Measurements from ENCODE around the gene KBTBD6. TPM values are rescaled to one million over a fixed set of nuclear protein-coding genes. Genes with fewer than 3 reads are reported as not detected.

KBTBD6 gene
- total and polyA plus RNA-seq, 2 of the 13 experiments (the other 11 are each of a cell fraction or from before 2014, with no cell fraction given), result 4.4 to 12.0 TPM

GRCh38 chr13:41085961-41086585 is 46.5 kb downstream of the KBTBD6 start:
- BruUV-seq (replicated peaks), result no TSS peak
- in situ Hi-C loops (cut with HindIII; ENCODE audit: extremely low pct_ligation_motif_present, low pct_unique_long_range_greater_than_20kb) (no loop called here), intact Hi-C loops (cut with micrococcal nuclease; ENCODE audit: unreplicated experiment) (no loop called here)
- peak; percentile 31; the same call in 1 of the 3 replicates for ATAC-seq
- Histone ChIP-seq H3K79me2 (ENCODE audit: insufficient read depth, low read length) (no peaks in the 10 kb centered on the region), H3K27ac (ENCODE audit: extremely low read length, insufficient read depth, low read length) (no peak overlapping the region), H4K20me1 (ENCODE audit: insufficient read depth, low read length) (no peaks in the 10 kb centered on the region; the same call in 1 of the 2 replicates), H3K27me3 (ENCODE audit: control insufficient read depth in 1 of 2, insufficient read depth in 2 of 2, low read length in 2 of 2) (no peaks in the 10 kb centered on the region), H3K4me3 (replicated peaks in 1 of 3; ENCODE audit: insufficient read depth in 1 of 3, low read depth in 2 of 3, low read length in 3 of 3) (no peak overlapping the region), H3K9ac (ENCODE audit: insufficient read depth, low read depth, low read length) (no peak overlapping the region), H3K9me3 (ENCODE audit: low read length) (no peaks in the 10 kb centered on the region), H2AFZ (ENCODE audit: low read length) (no peak overlapping the region), H3K4me2 (ENCODE audit: low read depth, low read length) (no peak overlapping the region), H3K36me3 (replicated peaks in 1 of 2; ENCODE audit: control insufficient read depth in 1 of 2, insufficient read depth in 2 of 2, low read length in 2 of 2) (peaks cover 4 to 7% of the 10 kb centered on the region in 2 experiments; a peak in 2 of 5 replicates), H3K4me1 (ENCODE audit: insufficient read depth, low read length) (no peaks in the 10 kb centered on the region)
- TF ChIP-seq ZNF263 (CRISPR knock-in tag; IDR thresholded peaks at IDR 0.05) (no peak), ZMAT5 (CRISPR knock-in tag; IDR thresholded peaks at IDR 0.05; ENCODE audit: borderline replicate concordance, low read depth) (no peak), POLR2AphosphoS2 (IDR thresholded peaks at IDR 0.05; ENCODE audit: low read depth, low read length) (no peak), IRF2 (CRISPR knock-in tag; IDR thresholded peaks at IDR 0.05) (no peak), MIER2 (CRISPR knock-in tag; IDR thresholded peaks at IDR 0.05) (no peak), ZBTB10 (CRISPR knock-in tag; IDR thresholded peaks at IDR 0.05; ENCODE audit: borderline replicate concordance) (no peak), CERS6 (CRISPR knock-in tag; IDR thresholded peaks at IDR 0.05) (no peak), ARID5B (CRISPR knock-in tag; IDR thresholded peaks at IDR 0.05) (no peak), CC2D1A (CRISPR knock-in tag; IDR thresholded peaks at IDR 0.05) (no peak)
- WGBS (ENCODE audit: low lambda C conversion rate), result 87% methylated on average over 2 of the region's 2 CpGs
- ChIA-PET POLR2A (no interaction called here), CTCF (ENCODE audit: low intra/inter-chr PET ratio, low total read pairs) (no interaction called here)
- no peak for DNase-seq (ENCODE audit: low spot score)
- FAIRE-seq, result no peak

Measured in HepG2 (cell line).